GM12891 (cell line): ENCODE measurements around the gene TSR3.

Experiments used
- PAX5 ChIP-seq: IDR thresholded peaks from 2 replicates; pipeline ENCODE4 v1.6.1; 2011; ENCODE audit warnings: low read length, moderate library complexity, mild to moderate bottlenecking; ENCODE audit not compliant: insufficient read depth, severe bottlenecking
- POLR2A ChIP-seq: IDR thresholded peaks from 2 replicates; pipeline ENCODE4 v1.6.1; 2011; ENCODE audit warnings: low read depth, low read length, control low read depth
- POLR2AphosphoS5 ChIP-seq: IDR thresholded peaks from 2 replicates; pipeline ENCODE4 v1.6.1; 2011; ENCODE audit warnings: low read depth, low read length, control low read depth
- POU2F2 ChIP-seq: IDR thresholded peaks from 2 replicates; pipeline ENCODE4 v1.6.1; 2011; ENCODE audit warnings: low read depth, mild to moderate bottlenecking, control low read depth, low read length, moderate library complexity
- SPI1 ChIP-seq: IDR thresholded peaks from 2 replicates; pipeline ENCODE4 v1.6.1; 2011; ENCODE audit warnings: low read depth, low read length, control low read depth
- TAF1 ChIP-seq: IDR thresholded peaks from 2 replicates; pipeline ENCODE4 v1.6.1; 2011; ENCODE audit warnings: low read depth, low read length, control low read depth

DNA sequence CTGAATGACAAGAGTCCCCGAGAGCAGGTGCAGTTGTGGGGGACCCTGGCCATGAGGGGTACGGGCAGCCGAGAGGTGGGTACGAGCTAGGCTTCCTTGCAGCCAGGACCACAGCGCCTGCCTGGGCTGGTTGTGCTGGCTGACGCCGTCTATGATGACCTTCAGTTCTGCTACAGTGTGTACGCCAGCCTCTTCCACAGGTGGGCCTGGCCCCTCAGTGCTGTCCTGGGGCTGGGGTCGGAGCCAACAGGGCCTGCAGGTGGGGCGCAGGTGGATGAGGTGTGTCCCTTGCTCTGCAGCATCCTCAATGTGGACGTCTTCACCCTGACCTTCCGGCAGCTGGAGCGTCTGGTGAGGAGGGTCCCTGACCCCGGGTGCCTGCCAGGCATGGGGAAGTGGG lies 7.2 kb downstream of the TSR3 start:
- no peak for TF ChIP-seq POLR2A
- no peak for TF ChIP-seq TAF1
- TF ChIP-seq POLR2AphosphoS5: no peak
- no peak for TF ChIP-seq SPI1
- TF ChIP-seq POU2F2: no peak
- TF ChIP-seq PAX5: no peak
